Stimulated activated CD8-positive, alpha-beta memory T cell treated with anti-CD3 and anti-CD28 coated beads, Interleukin-7, amount 100 ng/mL, for 1 hour (primary cell): ENCODE measurements around the gene ATP6V1G1.
"Not testable (repeated sequence)": the region's sequence is repeated elsewhere in the genome, so short reads cannot be mapped to it uniquely, and the experiment has no call there.

Experiments used
- DNase-seq, 2 donors: peaks; one replicate each; pipeline ENCODE4 v3.0.0-alpha.2; 2020; ENCODE audit warnings: low read depth in 2 of 2

The ATP6V1G1 gene, protein sequence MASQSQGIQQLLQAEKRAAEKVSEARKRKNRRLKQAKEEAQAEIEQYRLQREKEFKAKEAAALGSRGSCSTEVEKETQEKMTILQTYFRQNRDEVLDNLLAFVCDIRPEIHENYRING

DNA sequence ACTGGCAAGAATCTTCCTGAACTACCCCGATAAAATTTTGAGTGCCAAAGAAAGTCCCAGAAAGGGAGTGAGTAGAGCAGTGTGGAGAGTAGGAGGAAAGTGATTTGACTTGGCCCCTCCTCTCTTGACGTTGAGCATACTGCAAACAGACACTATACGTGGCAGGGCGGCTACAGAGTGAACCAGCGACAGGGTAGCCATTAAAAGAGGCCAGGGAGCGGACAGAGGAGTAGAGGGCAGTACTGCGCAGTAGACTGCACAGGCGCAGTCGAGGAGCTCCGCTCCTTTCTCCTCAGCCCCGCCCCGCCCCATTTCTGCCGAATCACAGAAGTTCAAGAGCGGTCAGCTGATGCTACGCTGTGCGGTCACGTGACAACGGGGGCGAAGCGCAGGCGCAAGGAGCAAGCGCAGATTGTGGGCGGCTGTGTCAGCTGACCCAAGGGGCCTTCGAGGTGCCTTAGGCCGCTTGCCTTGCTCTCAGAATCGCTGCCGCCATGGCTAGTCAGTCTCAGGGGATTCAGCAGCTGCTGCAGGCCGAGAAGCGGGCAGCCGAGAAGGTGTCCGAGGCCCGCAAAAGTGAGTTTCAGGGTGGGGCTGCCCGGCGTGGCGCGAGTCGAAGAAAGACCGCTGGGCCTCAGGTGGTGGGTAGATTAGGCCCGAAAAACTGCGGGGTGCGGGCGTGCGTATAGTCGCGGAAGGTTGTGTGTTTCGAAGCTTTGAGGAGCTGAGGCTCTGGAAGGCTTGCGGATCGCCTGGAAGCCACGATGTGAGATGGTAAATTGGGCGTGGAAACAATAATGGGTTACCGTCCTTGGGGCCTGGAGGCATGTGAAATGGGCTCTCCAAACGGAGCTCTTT lies at the start of gene ATP6V1G1:
TSS of gene ATP6V1G1 (plus strand) at position 425 of the 858 bp plus-strand sequence. CDS start at position 495, 70 bp downstream.
- DNase-seq = peak; percentile 97 to 98

DNA sequence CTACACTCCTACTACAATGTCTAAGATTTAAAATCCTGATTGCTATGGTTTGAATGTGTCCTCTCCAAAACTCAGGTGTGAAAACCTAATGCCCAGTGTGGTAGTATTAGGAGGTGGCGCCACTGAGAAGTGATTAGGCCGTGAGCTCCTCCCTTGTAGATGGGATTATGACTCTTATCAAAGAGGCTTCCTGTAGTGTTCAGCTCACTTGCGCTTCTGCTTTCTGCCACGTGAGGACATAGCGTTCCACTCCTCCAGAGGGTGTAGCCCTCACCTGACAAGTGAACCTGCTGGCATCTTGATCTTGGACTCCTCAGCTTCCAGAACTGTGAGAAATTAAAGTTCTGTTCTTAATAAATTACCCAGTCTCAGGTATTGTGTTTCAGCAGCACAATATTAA lies 49.3 kb upstream of the ATP6V1G1 start:
- no peak for DNase-seq

DNA sequence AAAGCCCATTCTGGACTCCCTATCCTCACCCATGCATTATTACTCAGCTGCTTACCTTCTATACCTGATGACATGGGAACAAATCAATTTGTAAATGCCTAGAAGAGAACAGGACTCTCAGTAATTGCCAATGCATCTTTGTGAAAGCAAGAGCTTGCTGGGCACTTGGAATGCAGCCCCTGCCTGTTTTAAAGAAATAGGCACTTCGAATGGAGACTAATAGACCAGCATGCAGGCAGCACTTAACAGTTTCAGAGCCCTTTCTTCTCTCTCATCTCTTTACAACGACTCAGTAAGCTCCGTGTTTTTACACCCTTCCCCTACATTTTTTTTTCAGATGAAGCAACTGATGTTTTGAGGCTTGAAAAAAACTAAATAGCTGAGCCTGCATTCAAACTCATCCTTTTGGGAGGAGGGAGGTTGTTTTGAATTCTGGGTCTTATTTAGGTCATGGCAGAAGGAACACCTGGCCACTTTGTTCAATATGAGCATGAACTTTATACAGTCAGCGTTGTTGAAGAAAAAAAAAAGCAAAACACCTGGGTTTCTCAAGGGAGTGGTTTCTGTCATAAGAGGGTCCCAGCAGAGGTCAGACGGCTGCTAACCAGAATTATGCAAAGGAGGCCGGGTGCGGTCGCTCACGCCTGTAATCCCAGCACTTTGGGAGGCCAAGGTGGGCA lies 47.7 kb upstream of the ATP6V1G1 start:
- no peak for DNase-seq

DNA sequence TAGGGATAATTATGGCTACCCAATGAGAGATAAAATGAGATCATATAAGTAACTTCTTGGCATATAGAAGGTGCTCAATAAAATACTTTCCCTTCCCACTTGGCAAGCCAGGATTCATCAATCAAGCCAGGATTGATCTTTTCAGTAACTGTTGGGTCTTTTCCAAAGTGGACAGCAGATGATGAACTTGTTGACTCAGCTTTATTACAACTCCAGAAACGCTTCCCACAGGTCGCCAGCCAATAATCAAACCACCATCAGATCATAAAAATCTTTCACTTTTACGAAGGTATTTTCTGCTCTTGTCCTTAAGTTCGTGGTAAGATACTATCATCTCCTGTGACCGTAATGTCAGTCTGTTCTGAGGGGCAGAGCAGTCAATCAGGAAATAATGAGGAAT lies 42.5 kb upstream of the ATP6V1G1 start:
- DNase-seq = no peak

DNA sequence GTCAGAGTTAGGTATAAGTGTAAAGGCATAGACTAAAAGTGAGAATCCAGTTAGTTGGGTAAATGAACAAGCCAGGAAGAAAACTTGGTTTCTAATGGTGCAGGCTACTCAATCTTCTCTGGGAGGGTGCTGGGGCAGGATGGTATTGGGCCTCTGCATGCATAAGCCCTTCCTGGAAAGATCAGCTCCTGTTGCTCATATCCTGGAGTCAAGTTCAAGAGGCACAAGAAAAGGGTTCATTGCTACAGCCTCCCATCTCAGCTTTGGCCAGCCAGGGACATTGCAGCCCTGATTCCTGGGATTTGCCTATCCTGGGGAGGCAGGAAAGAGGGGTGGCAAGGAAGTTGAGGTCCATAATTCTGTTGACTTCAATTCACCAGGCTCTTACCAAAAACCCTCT lies 40.7 kb upstream of the ATP6V1G1 start:
- no peak for DNase-seq

DNA sequence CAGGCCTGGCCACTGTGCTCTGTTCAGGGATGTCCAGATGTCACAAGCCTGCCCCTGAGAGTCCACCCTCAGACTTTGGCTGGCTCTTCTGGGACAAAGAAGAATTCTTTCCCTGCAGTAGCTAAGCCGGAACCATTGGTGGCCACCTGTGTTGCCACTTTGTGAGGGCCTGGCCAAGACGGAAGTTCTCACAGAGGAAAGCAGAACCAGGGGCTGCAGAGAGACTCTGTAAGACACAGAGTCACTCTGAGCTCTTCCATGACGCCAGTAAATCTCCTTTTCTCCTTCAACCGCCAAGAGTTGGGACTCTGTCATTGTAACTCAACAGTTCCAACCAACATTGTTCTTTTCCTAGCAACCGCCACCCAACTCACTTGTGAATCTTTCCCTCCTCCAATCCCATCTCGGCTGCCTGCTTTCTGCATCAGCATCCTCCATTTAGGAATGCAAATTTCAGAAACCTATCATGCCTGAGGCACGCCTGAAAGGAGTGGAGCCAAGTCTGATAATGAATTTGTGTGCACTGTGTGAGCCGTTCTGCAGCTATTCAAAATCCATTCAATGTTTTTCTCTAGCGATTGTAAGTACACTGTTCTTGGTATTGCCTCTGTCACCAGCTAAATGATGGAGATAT lies 37.8 kb upstream of the ATP6V1G1 start:
- no peak for DNase-seq

DNA sequence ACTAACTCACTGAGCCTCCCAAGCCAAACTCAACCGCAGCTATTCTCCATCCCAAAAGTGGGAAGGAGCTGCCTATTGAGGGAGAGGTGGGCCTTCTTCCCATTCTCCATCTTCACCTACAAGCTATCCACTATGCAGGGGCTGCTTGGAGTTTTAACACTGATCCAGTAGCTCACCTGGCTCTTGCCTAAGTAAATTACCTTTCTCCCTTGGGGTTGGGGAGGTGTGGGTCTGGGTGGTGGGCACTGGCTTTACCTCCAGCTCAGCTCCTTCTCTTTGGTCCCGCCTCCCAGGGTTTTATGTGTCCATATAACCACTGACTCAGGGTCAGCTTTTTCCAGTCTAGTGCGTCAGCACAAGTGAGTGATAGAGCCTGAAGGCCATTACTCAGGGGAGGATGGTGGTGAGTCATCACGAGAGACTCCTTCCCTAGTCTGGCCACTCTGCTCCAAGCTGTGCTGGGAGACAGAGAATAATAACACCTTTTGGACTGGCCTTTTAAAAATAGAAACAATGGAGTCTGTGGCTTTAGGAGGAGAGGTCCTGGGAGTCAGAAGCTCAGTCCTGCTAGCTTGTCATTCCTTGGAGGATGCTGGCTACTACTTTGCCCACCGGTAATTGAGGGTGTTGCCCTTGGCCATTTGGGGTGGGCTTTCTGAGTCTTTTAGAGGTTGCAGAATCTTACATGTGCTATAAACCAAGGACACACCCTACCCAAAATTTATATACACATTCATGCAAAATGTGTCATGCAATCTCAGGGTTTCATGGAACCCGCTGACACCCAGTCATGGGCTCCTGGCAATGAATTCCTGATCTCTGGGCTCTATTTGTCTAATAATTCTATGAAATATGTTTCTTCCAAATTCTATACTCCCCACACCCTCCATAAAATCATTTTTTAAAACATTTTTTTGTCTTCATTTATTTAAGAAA lies 35.6 kb upstream of the ATP6V1G1 start:
- no peak for DNase-seq

DNA sequence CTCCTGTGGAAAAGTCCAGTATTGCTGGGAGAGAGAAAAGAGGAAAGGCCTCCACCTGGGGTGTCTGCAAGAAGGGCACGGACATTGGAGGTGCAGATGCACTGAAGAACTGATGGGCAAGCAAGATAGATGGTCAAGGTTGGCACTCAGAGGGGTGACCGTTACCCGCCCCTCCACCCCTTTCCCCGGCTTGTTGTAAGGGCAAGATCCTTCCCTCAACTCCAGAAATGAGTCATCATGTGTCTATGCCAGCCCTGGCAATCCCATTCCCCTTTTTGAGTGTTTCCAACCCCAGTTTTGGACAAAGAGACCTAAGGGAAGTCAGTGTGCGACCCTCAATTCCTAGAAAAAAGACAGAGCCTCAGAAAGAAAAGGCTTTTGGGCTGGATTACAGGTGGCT lies 34.9 kb upstream of the ATP6V1G1 start:
- DNase-seq = no peak

DNA sequence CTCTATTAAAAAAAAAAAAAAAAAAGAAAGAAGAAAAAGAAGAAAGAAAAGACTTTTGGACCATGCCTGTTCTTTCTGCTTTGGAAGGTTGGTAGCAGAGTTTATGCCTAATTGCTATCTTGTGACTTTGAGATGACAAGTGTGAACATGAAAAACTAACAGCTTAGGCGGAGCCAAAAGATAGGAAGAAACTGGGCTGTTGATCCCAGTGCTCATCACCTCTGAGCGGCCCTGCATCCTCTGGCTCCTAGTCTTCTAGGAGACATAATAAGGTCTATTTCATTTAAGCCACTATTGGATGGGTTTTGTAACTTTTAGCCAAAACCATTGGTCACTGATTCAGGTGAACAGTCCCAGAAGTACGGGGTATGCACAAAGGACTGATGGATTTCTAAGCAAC lies 34.4 kb upstream of the ATP6V1G1 start:
- DNase-seq = no peak

DNA sequence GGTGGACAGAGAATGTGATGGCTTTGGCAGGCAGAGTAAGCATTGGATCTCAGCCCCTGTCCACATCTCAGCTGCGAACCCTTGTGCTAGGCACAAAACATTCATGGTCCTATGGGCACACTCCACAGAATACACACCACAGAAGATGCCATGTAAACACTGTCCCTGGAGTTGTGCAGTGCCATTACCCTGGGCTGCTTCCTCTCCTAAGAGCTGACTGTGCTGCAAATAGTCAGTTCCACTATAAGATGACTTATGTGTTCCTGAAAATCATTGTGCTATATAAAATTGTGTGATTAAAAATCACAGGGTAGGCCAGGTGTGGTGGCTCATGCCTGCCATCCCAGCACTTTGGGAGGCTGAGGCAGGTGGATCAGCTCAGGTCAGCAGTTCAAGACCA lies 31.9 kb upstream of the ATP6V1G1 start:
- DNase-seq = no peak

DNA sequence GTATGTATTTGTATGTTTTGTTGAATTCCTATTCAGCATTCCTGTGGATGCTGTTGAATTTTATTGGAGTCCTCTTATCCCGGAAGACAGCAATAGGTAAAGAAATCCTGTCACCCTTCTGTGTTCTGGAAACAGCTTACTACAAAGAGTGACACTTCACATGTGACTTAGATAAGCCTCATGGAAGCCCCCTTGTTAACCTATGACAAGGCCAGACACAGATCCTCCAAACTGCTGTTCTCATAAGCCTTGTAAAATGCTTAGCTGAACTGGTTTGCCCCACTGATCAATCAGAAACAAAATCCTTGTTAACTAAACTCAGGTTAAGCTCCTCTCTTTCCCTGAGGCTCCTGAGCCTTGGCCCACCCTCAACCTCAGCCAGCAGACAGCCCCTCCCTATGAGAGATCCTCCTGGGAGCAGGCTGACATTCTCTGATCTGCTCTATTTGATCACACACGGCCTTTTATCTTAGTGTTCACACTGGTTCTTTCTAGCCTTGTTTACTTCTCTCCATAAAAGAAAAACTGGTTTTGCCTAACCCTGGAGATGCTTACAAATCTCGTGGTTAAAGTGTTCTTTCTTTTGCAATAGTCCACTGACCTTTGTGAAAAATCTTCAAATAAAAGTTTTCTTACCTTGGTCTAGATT lies 29.4 kb upstream of the ATP6V1G1 start:
- no peak for DNase-seq

DNA sequence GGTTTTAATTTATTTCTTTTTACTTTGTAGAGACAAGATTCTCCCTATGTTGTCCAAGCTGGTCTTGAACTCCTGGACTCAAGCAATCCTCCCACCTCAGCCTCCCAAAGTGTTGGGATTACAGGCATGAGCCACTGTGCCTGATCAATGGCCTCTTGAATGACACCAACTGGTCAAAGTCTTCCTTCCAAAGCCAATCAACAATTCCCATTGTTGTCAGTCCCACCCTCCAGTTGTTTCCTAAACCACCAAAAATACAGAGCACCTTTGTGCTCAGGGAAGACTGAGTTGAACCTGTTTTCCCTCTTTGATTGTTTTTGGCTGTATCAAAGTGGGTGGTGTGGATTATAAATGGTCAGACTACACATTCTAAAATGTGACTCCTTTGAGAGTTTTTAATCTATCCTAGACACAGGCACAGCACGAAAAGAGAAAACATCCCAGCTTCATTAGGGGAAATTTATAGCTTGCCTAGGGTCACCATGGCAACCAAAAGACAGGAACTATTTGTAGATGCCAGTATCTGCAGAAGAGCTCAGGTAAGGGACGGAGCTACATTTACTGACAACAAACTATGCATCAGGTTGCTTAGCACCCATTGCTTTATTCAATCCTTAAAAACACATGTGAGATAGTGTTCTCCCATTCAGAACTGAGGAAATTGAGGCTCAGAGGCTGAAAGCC lies 27.6 kb upstream of the ATP6V1G1 start:
- no peak for DNase-seq

DNA sequence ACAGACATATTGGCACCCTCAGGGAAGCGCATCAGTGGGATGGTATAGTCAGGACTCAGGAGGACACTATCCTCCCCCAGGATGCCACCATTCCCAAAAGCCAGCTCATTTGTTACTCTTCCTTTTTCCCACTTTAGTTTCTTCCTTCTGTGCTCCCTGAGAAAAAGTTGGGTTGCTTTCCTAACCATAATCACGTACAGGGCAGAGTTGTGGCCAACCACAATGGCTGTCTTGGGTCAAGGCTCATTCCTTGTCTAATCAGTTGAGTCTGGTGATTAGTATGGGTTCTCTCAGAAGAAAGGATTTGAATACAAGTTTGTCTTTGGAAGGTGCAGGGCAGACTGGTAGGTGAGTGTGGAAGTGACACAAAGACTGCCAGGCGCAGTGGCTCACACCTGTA lies 26.6 kb upstream of the ATP6V1G1 start:
- no peak for DNase-seq

DNA sequence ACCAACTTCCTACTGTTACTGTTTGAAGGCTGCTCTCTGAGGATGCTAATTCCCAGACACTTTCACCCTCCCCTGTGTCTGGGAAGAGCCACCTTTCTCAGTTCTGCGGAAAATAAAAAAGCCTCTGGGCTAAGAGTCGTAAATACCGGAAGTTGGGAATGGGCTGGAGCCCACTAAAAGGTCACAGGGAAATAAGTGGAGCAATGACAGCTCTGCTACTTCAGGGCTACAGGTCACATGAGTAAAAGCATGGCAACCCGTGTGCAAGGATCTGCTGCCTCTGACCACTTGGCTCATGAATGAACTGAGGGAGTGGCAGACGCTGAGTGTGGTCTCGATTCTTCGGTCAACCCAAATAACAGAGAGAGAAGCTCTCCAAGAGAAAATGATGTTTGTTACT lies 25.8 kb upstream of the ATP6V1G1 start:
- DNase-seq = no peak

DNA sequence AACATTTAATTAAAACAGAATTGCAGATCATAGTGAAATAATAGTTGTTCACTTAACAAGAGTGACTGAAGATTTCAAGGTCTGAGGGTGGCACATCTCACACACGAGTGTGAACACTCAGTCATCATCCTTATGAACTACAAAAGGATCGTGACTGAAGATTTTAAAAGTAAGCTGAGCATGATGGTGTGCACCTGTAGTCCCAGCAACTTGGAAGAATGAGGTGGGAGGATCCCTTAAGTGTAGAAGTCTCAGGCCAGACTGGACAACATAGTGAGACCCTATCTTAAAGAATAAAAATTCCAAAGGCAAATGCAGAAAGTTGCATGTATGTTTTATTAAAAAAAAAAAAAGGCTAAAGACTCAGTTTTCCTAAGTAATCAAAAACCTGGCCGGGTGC lies 22.4 kb upstream of the ATP6V1G1 start:
- no peak for DNase-seq

DNA sequence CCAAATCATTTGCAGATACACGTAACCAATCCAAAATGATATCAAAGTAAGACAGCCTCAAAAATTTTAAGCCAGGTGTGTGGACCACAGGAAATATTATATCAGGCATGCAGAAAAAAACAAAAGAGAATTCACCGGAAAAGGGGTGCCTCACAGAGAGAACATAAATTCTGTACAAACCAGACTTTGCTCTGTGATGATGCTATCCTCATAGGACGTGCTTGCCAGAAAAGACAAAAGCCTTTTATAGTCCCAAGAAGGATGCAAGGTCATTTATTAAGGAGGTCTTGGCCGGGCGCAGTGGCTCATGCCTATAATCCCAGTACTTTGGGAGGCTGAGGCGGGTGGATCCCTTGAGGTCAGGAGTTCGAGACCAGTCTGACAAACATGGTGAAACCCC lies 16.8 kb upstream of the ATP6V1G1 start:
- DNase-seq = no peak

DNA sequence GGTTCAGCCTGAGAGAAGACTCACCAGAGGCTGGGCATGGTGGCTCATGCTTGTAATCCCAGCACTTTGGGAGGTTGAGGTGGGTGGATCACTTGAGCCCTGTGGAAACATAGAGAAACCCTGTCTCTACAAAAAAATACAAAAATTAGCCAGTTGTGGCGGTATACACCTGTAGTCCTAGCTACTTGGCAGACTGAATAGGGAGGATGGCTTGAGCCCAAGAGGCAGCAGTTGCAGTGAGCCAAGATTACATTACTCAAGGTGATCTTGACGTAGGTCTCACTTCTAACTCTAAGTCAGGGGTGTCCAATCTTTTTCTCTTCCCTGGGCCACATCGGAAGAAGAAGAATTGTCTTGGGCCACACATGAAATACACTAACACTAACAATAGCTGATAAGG lies 16.2 kb upstream of the ATP6V1G1 start:
- no peak for DNase-seq

DNA sequence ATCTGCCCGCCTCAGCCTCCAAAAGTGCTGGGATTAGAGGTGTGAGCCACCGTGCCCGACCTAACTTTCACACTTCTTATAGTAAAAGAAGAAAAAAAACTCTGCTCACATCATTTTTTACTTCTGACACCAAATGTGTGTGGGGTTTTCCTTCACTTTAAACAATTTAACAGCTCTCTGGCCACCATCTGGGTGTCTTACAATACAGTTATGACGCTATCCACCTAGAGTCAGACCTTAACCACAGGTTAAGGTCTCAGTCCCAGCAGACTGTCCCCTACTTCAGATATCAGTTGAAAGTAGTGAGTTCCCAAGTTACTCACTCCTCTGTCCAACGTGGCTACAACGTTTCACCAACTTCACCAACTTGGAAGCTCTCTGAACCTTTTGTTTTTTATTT lies 15.4 kb upstream of the ATP6V1G1 start:
- DNase-seq = no peak

DNA sequence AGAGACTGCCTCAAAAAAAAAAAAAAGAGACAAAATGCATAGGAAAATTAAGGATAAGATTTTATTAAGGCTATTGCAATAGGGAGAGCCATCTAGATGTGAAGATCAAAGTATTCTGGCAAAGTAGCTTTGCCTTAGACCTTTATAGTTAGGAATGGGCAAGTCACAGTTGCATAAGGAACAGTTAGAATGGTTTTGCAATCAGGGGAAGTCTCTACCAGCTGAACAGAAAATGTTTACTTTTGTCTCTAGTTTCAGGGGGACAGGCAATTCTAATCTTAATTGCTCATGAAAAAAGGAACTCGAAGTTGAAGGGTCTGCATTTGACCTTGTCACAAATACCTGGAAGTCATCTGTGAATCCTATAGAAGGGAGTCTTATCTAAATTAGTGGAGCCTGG lies 13.1 kb upstream of the ATP6V1G1 start:
- DNase-seq = no peak

DNA sequence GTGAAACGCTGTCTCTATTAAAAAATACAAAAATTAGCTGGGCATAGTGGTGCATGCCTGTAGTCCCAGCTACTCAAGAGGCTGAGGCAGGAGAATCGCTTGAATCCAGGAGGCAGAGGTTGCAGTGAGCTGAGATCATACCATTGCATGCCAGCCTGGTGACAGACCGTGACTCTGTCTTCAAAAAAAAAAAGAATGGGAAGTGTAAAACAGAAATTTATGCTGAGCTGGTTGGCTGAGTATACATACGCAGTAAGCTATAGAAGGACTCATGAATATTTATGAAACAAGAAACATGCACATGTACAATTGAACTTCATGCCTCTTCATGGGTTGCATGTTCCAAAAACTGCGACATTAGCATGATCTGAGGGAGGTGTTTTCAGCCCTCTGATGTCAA lies 10.8 kb upstream of the ATP6V1G1 start:
- DNase-seq = not testable (repeated sequence)
